ENCODE measurements around the gene TSPAN33.

Gene TSPAN33

GRCh38 chr7:129169171-129169671, 24.7 kb downstream of the TSPAN33 start:
- DNase-seq = peak in 4 of 10 donors; percentile 30 to 89 (median 80)
- intact Hi-C loops (cut with DNase I) = no loop called here

DNA sequence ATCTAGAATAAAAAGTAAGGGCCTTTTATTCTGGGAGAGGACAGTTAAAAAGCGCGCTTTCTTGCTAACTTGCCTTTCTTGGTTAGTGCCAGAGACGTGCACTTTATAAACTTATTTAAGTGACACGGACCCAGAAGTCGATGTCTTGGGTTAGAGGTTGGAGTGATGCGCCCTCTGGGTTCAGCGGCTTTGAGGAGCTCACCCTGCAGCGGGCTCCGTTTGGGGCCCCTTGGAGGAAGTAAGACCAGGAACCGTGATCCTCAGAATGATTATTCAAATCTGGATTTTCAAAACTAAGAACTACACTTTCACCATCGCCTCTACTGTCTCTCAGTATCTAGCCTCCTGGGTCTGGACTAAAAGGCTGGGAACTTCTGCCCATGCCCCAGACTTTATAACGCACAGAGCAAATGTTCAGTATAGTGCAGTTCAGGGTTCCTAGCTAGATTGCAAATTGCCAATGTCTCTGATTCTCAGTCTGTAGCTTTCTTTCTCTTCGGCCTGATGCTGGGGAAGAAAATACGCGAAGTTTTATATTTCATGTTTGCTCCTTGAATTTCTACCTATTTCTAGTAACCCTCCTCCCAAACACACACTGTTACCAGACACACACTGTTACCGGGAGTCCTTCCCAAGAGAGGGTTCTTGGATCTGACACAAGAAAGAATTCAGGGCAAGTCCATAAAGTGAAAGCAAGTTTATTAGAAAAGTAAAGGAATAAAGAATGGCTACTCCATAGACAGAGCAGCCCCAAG, 25.4 kb downstream of the TSPAN33 start:
- intact Hi-C loops (cut with DNase I) = loop anchor here (5.0 kb wide), 1 partner anchor 37 kb away; no protein-coding TSS in a partner anchor
- peak in 1 of 10 donors; percentile 46 for DNase-seq

GRCh38 chr7:129170441-129171021, 26.0 kb downstream of the TSPAN33 start:
- DNase-seq = peak in 1 of 10 donors; percentile 22
- intact Hi-C loops (cut with DNase I) = loop anchor here (5.0 kb wide), 1 partner anchor 37 kb away; no protein-coding TSS in a partner anchor

DNA sequence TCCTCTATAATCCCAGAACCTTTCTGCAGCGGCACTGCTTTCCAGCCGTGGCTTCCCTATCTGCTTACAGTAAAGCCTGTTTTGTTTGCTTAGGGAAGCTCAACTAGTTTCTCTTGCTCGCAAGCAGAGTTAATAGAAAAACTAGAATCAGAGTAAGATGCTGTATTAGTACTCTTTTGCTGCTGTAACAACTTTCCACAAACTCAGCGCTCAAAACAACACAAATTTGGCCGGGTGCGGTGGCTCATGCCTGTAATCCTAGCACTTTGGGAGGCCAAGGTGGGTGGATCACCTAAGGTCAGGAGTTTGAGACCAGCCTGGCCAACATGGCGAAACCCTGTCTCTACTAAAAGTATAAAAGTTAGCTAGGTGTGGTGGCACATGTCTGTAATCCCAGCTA, 29.4 kb downstream of the TSPAN33 start:
- peak in 1 of 10 donors; percentile 24 for DNase-seq
- intact Hi-C loops (cut with DNase I) = loop anchor here (5.0 kb wide), 1 partner anchor 33 kb away; no protein-coding TSS in a partner anchor

GRCh38 chr7:129176916-129177710, 32.6 kb downstream of the TSPAN33 start:
- DNase-seq = no peak
- intact Hi-C loops (cut with DNase I) = no loop called here

DNA sequence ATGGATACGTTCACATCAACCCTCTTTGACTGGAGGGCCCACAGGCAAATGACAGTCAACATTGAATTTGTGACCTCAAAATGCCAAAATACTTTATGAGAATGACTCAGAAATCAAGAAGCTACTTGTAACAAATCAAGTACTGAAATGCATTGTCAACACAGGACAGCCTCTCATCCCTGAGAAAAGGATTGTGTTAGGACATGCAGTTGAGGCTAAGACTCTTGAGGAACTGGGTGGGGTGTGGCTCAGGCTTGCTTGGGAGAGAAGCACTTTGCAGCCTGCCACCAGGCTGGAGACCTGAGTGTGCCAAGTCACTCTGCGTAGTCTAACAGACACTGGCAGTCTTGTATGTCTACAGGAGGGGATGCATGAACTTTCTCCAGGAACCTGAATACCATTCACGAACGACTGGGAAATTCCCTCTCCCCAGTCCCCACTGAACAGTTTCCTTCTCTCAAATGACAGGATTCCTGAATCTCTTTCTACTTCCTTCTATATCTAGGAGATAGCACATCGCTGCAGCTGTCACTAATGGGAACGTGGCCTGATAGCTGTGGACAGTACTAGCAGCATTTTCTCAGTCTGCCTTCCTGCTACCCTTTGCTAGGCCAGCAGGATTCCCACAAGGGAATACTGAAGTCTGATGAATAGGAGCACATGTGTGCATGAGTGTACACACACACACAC, 40.6 kb downstream of the TSPAN33 start:
- intact Hi-C loops (cut with DNase I) = no loop called here
- peak in 1 of 10 donors; percentile 25 for DNase-seq

- intact Hi-C loops (cut with DNase I) = no loop called here
- peak in 1 of 10 donors; percentile 17 for DNase-seq
Observed at GRCh38 chr7:129186749-129187260, 42.3 kb downstream of the TSPAN33 start.

GRCh38 chr7:129187681-129188371, 43.3 kb downstream of the TSPAN33 start:
- DNase-seq = peak in 1 of 10 donors; percentile 8
- intact Hi-C loops (cut with DNase I) = no loop called here

GRCh38 chr7:129188372-129188891, 43.9 kb downstream of the TSPAN33 start, which contains the start of gene SMO:
Gene SMO (plus strand): TSS chr7:129188633. CDS start chr7:129189152, 519 bp downstream.
- peak in 3 of 10 donors; percentile 33 to 83 (median 34) for DNase-seq
- intact Hi-C loops (cut with DNase I) = no loop called here

GRCh38 chr7:129188892-129189660, 44.6 kb downstream of the TSPAN33 start:
- DNase-seq = peak in 1 of 10 donors; percentile 80
- intact Hi-C loops (cut with DNase I) = no loop called here

DNA sequence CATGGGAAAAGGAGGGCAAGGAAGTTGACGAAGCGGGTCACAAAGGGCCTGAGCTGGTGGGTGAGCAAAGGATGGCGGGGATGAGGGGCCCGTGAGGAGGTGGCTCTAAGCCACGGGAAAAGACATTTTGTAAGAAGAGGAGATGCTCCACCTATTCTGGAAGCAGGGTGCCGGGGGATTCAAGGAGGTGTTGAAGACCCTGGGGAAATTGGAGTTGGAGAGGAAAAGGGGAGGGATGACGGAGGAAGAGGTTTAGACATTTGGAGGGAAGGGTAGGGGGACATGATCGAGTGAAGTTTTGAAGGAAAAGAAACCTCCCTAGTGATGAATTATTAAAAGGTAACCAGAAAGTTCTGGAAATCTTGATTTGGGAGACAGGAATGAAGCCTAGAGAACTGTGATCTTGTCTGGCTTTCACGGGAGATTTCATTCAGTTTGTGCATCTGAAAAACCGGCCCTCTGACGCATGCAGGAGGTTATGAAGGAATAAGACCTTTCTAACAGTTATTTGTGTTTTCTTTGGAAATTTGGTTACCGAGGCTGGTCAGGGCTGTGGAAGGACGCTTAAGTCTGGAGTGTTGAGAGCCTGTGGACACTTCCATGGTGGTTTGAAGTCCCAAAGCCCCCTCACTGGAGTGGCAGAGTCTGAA, 45.3 kb downstream of the TSPAN33 start:
- peak in 1 of 10 donors; percentile 16 for DNase-seq
- intact Hi-C loops (cut with DNase I) = no loop called here

- DNase-seq = peak in 1 of 10 donors; percentile 2
- intact Hi-C loops (cut with DNase I) = no loop called here
Observed at GRCh38 chr7:129191272-129191671, 46.8 kb downstream of the TSPAN33 start.

DNA sequence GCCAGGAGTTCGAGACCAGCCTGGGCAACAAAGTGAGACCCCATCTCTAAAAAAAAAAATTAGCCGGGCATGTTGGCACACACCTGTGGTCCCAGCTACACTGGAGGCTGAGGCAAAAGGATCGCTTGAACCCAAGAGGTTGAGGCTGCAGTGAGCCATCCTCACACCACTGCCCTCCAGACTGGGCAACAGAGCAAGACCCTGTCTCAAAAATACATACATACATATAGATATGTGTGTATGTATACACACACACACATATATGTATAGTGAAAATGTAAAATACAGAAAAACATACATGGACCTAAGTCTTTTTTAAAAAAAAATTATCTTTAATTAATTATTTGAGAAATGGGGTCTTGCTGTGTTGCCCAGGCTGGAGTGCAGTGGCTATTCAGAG, 49.4 kb downstream of the TSPAN33 start:
- intact Hi-C loops (cut with DNase I) = no loop called here
- peak in 1 of 10 donors; percentile 21 for DNase-seq

- intact Hi-C loops (cut with DNase I) = no loop called here
- DNase-seq = no peak
Observed at GRCh38 chr7:129197771-129198170, 53.3 kb downstream of the TSPAN33 start.

DNA sequence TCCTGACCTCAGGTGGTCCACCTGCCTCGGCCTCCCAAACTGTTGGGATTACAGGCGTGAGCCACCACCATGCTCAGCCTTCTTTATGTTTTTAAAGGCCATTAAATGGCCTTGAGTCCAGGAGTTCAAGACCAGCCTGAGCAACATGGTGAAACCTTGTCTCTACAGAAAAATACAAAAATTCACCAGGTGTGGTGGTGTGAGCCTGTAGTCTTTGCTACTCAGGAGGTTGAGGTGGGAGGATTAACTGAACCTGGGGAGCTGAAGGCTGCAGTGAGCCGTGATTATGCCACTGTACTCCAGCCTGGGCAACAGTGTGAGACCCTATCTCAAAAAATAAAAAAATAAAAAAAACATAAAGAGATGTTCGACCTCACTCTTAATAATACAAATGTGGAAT, 54.9 kb downstream of the TSPAN33 start:
- intact Hi-C loops (cut with DNase I) = no loop called here
- DNase-seq = peak in 1 of 10 donors; percentile 22

DNA sequence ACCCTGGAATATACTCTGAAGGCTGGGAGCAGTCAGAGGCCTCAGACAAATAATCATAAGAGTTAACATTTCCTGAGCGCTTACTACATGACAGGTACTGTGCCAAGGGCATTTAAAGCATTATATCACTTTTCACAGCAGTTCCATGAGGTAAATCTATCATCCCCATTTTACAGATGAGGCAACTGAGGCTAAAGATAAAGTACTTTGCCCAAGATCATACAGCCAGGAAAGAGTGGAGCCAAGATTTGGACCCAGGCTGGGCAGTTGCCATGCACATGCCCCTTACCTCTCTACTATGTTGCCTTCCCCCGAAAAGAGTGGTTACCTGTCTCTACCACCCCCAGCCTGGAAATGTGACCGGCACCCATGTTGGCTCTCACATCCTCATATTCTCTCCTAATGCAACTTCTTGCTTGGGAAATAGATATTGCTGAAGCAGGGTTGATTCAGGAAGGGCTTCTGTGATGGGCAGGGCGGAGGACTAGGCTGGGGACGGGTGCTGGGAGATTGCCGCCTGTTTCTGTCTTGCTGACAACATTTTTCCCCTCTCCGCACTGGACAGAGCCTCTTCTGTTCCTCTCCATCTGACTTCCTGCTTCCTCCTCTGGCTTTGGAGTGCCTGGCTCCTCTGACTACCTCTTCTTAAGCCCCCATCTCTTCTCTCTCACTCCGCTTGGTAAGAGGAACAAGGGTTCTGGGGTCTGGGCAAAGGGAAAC, 57.7 kb downstream of the TSPAN33 start:
- peak in 1 of 10 donors; percentile 43 for DNase-seq
- intact Hi-C loops (cut with DNase I) = no loop called here

All from posterior cingulate gyrus (tissue), 11 donors.